ENCODE results near the gene F12.

DNA sequence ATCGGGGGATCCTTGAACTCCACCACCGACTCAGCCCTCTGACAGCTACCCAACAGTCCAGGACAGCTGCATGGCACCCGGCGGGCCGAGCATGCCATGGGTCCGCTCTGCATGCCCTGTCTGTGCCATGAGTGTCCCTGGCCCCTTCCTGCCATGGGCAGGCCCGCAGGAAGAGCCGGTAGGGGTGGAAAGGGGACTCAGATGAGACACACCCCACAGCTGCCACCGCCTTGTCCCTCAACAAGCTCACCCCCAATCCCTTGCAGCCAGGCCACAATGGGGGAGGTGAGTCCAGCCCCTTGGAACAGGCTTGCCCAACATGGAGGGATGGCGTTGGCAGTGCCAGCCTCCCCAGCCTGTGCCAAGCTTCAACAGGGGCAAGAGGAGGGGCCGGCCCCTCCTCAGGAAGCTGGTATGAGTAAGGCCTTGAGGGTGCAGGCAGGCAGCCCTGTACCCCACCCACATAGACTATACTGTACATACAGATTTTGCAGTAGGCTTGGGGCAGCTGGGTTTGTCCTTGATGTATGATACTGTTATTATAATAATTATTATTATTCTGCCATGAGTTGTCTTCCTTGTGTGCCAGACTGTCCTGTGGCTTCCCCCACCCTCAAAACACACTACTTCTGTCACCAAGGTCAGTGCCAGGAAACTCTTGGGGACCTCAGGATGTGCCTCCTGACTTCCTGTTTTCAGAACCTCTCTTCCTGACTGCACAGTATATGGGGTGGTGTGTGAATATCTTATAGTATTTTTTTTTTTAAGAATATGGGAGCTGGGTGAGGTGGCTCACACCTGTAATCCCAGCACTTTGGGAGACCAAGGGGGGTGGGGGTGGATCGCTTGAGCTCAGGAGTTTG lies 37.1 kb downstream of the F12 start:
- TF ChIP-seq, protein P1, sequence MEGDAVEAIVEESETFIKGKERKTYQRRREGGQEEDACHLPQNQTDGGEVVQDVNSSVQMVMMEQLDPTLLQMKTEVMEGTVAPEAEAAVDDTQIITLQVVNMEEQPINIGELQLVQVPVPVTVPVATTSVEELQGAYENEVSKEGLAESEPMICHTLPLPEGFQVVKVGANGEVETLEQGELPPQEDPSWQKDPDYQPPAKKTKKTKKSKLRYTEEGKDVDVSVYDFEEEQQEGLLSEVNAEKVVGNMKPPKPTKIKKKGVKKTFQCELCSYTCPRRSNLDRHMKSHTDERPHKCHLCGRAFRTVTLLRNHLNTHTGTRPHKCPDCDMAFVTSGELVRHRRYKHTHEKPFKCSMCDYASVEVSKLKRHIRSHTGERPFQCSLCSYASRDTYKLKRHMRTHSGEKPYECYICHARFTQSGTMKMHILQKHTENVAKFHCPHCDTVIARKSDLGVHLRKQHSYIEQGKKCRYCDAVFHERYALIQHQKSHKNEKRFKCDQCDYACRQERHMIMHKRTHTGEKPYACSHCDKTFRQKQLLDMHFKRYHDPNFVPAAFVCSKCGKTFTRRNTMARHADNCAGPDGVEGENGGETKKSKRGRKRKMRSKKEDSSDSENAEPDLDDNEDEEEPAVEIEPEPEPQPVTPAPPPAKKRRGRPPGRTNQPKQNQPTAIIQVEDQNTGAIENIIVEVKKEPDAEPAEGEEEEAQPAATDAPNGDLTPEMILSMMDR (conservative IDR thresholded peaks at IDR 0.05; ENCODE audit: low read length): no peak
- no peak for TF ChIP-seq EZH2phosphoT487 (IDR thresholded peaks at IDR 0.05; ENCODE audit: borderline replicate concordance, low read depth, low read length)
